GM19193 (cell line): ENCODE data around the gene CDK19.

Experiments used
- POLR2A ChIP-seq: IDR thresholded peaks from 4 replicates; pipeline ENCODE4 v1.6.1; 2011; ENCODE audit not compliant: insufficient read depth, insufficient read length; ENCODE audit errors: extremely low read depth

Gene CDK19

GRCh38 chr6:110664933-110665332 lies 150.3 kb downstream of the CDK19 start:
- TF ChIP-seq POLR2A = no peak

- no peak for TF ChIP-seq POLR2A
Measured at GRCh38 chr6:110662490-110663211, 152.6 kb downstream of the CDK19 start.

- TF ChIP-seq POLR2A = no peak
Measured at GRCh38 chr6:110661414-110661813, 153.9 kb downstream of the CDK19 start.

GRCh38 chr6:110660066-110660655 lies 155.1 kb downstream of the CDK19 start:
- TF ChIP-seq POLR2A = no peak

GRCh38 chr6:110658631-110659211 lies 156.5 kb downstream of the CDK19 start:
- no peak for TF ChIP-seq POLR2A

GRCh38 chr6:110656492-110656891 lies 158.8 kb downstream of the CDK19 start:
- no peak for TF ChIP-seq POLR2A

- TF ChIP-seq POLR2A = no peak
Measured at GRCh38 chr6:110655821-110656220, 159.4 kb downstream of the CDK19 start.

- TF ChIP-seq POLR2A = no peak
Measured at GRCh38 chr6:110654096-110654820, 161.0 kb downstream of the CDK19 start.

- no peak for TF ChIP-seq POLR2A
Measured at GRCh38 chr6:110653381-110653780, 161.9 kb downstream of the CDK19 start.

GRCh38 chr6:110652520-110652919 lies 162.7 kb downstream of the CDK19 start:
- TF ChIP-seq POLR2A = no peak

GRCh38 chr6:110650755-110651154 lies 164.5 kb downstream of the CDK19 start:
- TF ChIP-seq POLR2A = no peak

GRCh38 chr6:110649704-110650103 lies 165.6 kb downstream of the CDK19 start:
- no peak for TF ChIP-seq POLR2A

GRCh38 chr6:110646951-110647910 lies 168.0 kb downstream of the CDK19 start:
- no peak for TF ChIP-seq POLR2A

GRCh38 chr6:110646419-110646698 lies 168.9 kb downstream of the CDK19 start:
- TF ChIP-seq POLR2A = no peak
